Central memory CD4-positive, alpha-beta T cell (primary cell): ENCODE data around the gene NLRP3.
A peak's percentile ranks its signal among the peaks of the same experiment; 100 is the strongest.
"Not testable (repeated sequence)": the region's sequence is repeated elsewhere in the genome, so short reads cannot be mapped to it uniquely, and the experiment has no call there.

Source experiments
- DNase-seq: peaks from one replicate; pipeline ENCODE4 v3.0.0; 2022

NLRP3 gene

GRCh38 chr1:247472035-247472434, 56.1 kb downstream of the NLRP3 start:
- DNase-seq, result no peak

GRCh38 chr1:247474367-247474766, 58.4 kb downstream of the NLRP3 start:
- DNase-seq, result no peak

DNA sequence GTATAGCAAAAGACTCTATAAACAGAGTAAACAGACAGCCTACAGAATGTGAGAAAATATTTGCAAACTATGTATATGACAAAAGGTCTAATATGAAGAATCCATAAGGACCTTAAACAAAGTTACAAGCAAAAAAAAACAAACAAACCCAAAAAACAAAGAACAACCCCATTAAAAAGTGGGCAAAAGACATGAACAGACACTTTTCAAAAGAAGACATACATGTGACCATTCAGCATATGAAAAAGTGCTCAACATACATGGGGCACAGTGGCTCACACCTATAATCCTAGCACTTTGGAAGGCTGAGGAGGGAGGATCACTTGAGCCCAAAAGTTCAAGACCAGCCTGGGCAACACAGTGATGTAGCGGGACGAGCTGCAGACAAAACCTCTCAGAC, 59.8 kb downstream of the NLRP3 start:
- DNase-seq, result no peak

- not testable (repeated sequence) for DNase-seq
Measured at GRCh38 chr1:247476328-247477058, 60.5 kb downstream of the NLRP3 start.

- no peak for DNase-seq
Measured at GRCh38 chr1:247482747-247483146, 66.8 kb downstream of the NLRP3 start.

DNA sequence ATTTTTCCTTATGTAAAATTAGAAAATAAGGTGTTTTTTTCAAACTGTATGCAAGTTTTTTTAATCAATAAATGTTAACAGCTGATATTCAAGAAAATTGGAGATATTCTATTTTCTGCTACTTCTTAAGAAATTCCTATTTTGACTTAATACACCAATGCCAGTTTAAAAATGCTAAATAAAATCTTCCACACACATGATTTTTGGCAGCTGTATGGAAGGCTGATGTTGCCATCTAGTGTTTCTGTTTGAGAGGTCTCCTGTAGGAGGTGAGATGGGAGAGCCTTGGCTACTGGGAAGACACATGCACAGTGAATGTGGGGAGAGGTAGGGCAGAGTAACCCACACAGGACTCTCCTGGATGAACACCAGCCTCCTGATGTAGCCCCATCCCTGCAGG, 71.1 kb downstream of the NLRP3 start:
- peak; percentile 45 for DNase-seq

DNA sequence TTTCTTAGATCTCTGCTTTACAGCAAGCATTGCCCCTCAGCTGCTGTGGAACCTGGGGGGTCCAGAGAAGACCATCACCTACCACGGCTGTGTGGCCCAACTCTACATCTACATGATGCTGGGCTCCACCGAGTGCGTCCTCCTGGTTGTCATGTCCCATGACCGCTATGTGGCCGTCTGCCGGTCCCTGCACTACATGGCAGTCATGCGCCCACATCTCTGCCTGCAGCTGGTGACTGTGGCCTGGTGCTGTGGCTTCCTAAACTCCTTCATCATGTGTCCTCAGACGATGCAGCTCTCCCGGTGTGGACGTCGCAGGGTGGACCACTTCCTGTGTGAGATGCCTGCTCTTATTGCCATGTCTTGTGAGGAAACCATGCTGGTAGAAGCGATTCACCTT, 75.4 kb downstream of the NLRP3 start:
- DNase-seq, result no peak

GRCh38 chr1:247493106-247493505, 77.1 kb downstream of the NLRP3 start:
- DNase-seq, result no peak

DNA sequence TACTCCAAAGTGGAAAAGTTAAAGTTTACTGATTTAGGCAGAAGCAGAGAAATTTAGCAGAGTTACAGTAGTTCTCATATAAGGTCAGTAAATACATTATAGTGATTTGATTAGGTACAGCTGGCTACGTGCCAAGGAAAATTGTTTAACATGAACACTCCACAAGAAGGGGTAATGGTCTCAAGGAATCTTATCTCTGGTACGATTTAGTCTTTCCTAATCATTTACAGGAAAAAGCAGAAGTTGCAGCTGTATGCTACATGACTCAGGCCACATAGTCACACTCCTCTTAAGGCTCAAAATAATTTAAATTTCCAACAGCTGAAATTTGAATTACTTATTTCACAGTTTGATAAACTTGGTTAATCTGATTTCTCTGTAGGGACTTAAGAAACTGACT, 78.8 kb downstream of the NLRP3 start:
- DNase-seq, result no peak

DNA sequence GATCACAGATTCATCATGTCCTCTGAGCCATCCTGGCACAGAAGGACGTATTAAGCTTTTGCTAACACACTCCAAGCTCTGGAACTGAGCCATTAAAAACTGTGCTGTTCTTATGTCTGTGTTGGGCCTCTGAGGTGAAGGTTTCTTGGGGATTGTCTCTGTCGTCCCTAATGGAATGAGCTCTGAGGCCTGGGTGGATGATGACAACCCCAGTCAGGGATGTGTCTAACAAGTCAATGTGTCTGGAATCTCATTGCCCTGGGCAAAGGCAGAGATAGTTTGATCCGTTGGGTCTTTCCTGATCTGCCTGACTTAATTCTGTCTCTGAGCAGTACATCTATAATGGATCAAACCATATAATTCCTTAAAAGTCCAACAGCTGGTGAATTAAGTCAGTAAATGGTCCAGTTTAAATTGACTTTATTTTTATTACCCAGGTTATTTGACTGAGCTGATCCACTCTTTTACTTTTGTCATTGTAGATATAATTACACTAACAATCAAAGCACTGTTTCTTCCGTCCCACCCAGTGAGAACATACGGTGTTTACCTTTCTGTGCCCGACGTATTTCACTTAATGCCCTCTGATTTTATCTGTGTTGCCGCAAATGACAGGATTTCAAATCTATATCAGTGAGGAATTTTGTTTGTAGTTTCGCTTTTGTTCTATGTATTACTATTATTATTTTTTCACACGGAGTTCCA, 80.8 kb downstream of the NLRP3 start:
- no peak for DNase-seq
